HCT116 (cell line): ENCODE results near the gene STK40. TPM values are rescaled to one million over a fixed set of nuclear protein-coding genes. Genes with fewer than 3 reads are reported as not detected.

Source experiments
- ATAC-seq: fragments of 200-7000 bp; cut with Tn5 transposase; 2 replicates; pipeline ENCODE4 v1.9.1; 2020; ENCODE audit warnings: mild to moderate bottlenecking, moderate library complexity
- BruUV-seq: library from RNA; stranded (reverse); fragments of 400-500 nt; replicated peaks from 2 replicates; lab custom pipeline; 2021; lab: Mats Ljungman, UMichigan
- CTCF ChIA-PET: fragments of 300-600 bp; sonication (Branson Sonifier 250); formaldehyde crosslinking; loops from one replicate; lab custom pipeline; 2021; ENCODE audit warnings: antibody characterized with exemption; lab: Charles Lee
- POLR2A ChIA-PET: fragments of 300-600, 350-600 bp; sonication (Branson Sonifier 250); formaldehyde crosslinking; loops from one replicate; lab custom pipeline; 2021; ENCODE audit warnings: antibody characterized with exemption; lab: Charles Lee
- RAD21 ChIA-PET, 2 experiments: fragments of 300-600 bp; sonication (Branson Sonifier 250); formaldehyde crosslinking; loops; one replicate each; lab custom pipeline; 2023; ENCODE audit warnings: low total read pairs in 2 of 2; ENCODE audit not compliant: uncharacterized antibody in 2 of 2, unreplicated experiment in 2 of 2, low non-redundant PET in 1 of 2; lab: Charles Lee
- DNase-seq: peaks from one replicate; pipeline ENCODE4 v3.0.0-alpha.2; 2010; ENCODE audit warnings: low read depth, low spot score
- H2AFZ ChIP-seq: fragments of 200-600 bp; shearing (Covaris generic), sonication (generic); 2 replicates; pipeline ENCODE4 v1.6.1; 2017; ENCODE audit warnings: low read depth, mixed run types, mixed read lengths, antibody characterized with exemption, low read length; ENCODE audit not compliant: poor library complexity, severe bottlenecking
- H3K27ac ChIP-seq: 2 replicates; pipeline ENCODE4 v1.5.1; 2012; ENCODE audit warnings: low read depth, low read length
- H3K27me3 ChIP-seq: fragments of 200-600 bp; sonication (generic); 2 replicates; pipeline ENCODE4 v1.6.1; 2016; ENCODE audit warnings: mixed run types, low read length, mixed read lengths; ENCODE audit not compliant: insufficient read depth
- H3K36me3 ChIP-seq, 2 experiments: fragments of 200-500 bp in 1 of 2; fragments of 200-600 bp in 1 of 2; sonication (Bioruptor generic) in 1 of 2; sonication (generic) in 1 of 2; 2 replicates each; pipeline versions ENCODE4 v1.5.1 to v1.6.1; 2014 to 2016; ENCODE audit warnings: low read length in 2 of 2, inconsistent platforms in 1 of 2, mixed read lengths in 1 of 2, mixed run types in 1 of 2; ENCODE audit not compliant: insufficient read depth in 2 of 2, control insufficient read depth in 1 of 2
- H3K4me1 ChIP-seq, 2 experiments: fragments of 200-600 bp in 1 of 2; sonication (generic) in 1 of 2; 2 replicates each; pipeline versions ENCODE4 v1.5.1 to v1.6.1; 2012 to 2017; ENCODE audit warnings: low read length in 2 of 2, inconsistent platforms in 1 of 2, mild to moderate bottlenecking in 1 of 2, mixed read lengths in 1 of 2, mixed run types in 1 of 2, moderate library complexity in 1 of 2; ENCODE audit not compliant: insufficient read depth in 2 of 2, control insufficient read depth in 1 of 2
- H3K4me2 ChIP-seq: fragments of 200-600 bp; sonication (generic); 2 replicates; pipeline ENCODE4 v1.6.1; 2017; ENCODE audit warnings: mixed run types, low read length, mixed read lengths
- H3K4me3 ChIP-seq, 2 experiments: fragments of 200-600 bp in 1 of 2; sonication (generic) in 1 of 2; replicated peaks in 1 of 2; 2 replicates each; pipeline ENCODE4 v1.5.1; 2011 to 2016; ENCODE audit warnings: low read length in 2 of 2, control low read depth in 1 of 2, low read depth in 1 of 2, mild to moderate bottlenecking in 1 of 2, mixed read lengths in 1 of 2, mixed run types in 1 of 2
- H3K79me2 ChIP-seq: fragments of 200-600 bp; sonication (generic); 2 replicates; pipeline ENCODE4 v1.6.1; 2017; ENCODE audit warnings: mild to moderate bottlenecking, mixed run types, low read length, moderate library complexity, mixed read lengths; ENCODE audit not compliant: insufficient read depth
- H3K9ac ChIP-seq: fragments of 200-600 bp; sonication (generic); 2 replicates; pipeline ENCODE4 v1.6.1; 2016; ENCODE audit warnings: low read length, mixed read lengths
- H3K9me2 ChIP-seq: fragments of 200-600 bp; sonication (generic), shearing (Covaris generic); 2 replicates; pipeline ENCODE4 v1.6.1; 2017; ENCODE audit warnings: mixed run types, mild to moderate bottlenecking, moderate library complexity; ENCODE audit not compliant: insufficient read depth
- H3K9me3 ChIP-seq, 2 experiments: fragments of 200-500 bp in 1 of 2; fragments of 200-600 bp in 1 of 2; sonication (Bioruptor generic) in 1 of 2; sonication (generic) in 1 of 2; 2 replicates each; pipeline ENCODE4 v1.6.1; 2014 to 2017; ENCODE audit warnings: low read length in 2 of 2, mixed read lengths in 2 of 2, inconsistent platforms in 1 of 2, low read depth in 1 of 2, mild to moderate bottlenecking in 1 of 2, mixed run types in 1 of 2, moderate library complexity in 1 of 2; ENCODE audit not compliant: control insufficient read depth in 1 of 2, insufficient read depth in 1 of 2
- H4K20me1 ChIP-seq: fragments of 200-600 bp; sonication (generic), shearing (Covaris generic); 2 replicates; pipeline ENCODE4 v1.6.1; 2017; ENCODE audit warnings: mixed run types, mild to moderate bottlenecking, moderate library complexity; ENCODE audit not compliant: insufficient read depth
- CBX3 ChIP-seq: IDR thresholded peaks from 2 replicates; pipeline ENCODE4 v1.6.1; 2012; ENCODE audit warnings: low read depth
- CEBPB ChIP-seq: IDR thresholded peaks from 2 replicates; pipeline ENCODE4 v1.6.1; 2012; ENCODE audit warnings: low read depth
- EGR1 ChIP-seq: IDR thresholded peaks from 2 replicates; pipeline ENCODE4 v1.6.1; 2012; ENCODE audit warnings: low read depth
- ELF1 ChIP-seq: IDR thresholded peaks from 2 replicates; pipeline ENCODE4 v1.6.1; 2012; ENCODE audit warnings: low read depth, borderline replicate concordance
- MAX ChIP-seq: IDR thresholded peaks from 2 replicates; pipeline ENCODE4 v1.6.1; 2012
- POLR2A ChIP-seq: IDR thresholded peaks from 2 replicates; pipeline ENCODE4 v1.7.0; 2011; ENCODE audit warnings: borderline replicate concordance; ENCODE audit not compliant: insufficient read depth, insufficient read length; ENCODE audit errors: extremely low read depth
- POLR2AphosphoS5 ChIP-seq: IDR thresholded peaks from 2 replicates; pipeline ENCODE4 v1.6.1; 2011; ENCODE audit warnings: mild to moderate bottlenecking, low read depth, low read length, moderate library complexity
- RAD21 ChIP-seq: IDR thresholded peaks from 2 replicates; pipeline ENCODE4 v1.6.1; 2012; ENCODE audit warnings: low read depth, mild to moderate bottlenecking
- SIN3A ChIP-seq: IDR thresholded peaks from 2 replicates; pipeline ENCODE4 v1.6.1; 2012; ENCODE audit warnings: low read depth
- SP1 ChIP-seq: IDR thresholded peaks from 2 replicates; pipeline ENCODE4 v1.6.1; 2012; ENCODE audit warnings: low read depth
- SRF ChIP-seq: IDR thresholded peaks from 2 replicates; pipeline ENCODE4 v1.6.1; 2012; ENCODE audit warnings: low read depth
- YY1 ChIP-seq: IDR thresholded peaks from 2 replicates; pipeline ENCODE4 v1.6.1; 2011; ENCODE audit warnings: low read length, low read depth, moderate library complexity, mild to moderate bottlenecking; ENCODE audit not compliant: insufficient replicate concordance; ENCODE audit errors: extremely low read depth
- ZBTB33 ChIP-seq: IDR thresholded peaks from 2 replicates; pipeline ENCODE4 v1.6.1; 2011; ENCODE audit warnings: mild to moderate bottlenecking, low read length, moderate library complexity; ENCODE audit not compliant: insufficient replicate concordance; ENCODE audit errors: extremely low read depth
- ZFX ChIP-seq: fragments of 450-650 bp; IDR thresholded peaks from 2 replicates; pipeline ENCODE4 v1.6.1; 2017
- intact Hi-C: fragments of 100-400 bp; cut with micrococcal nuclease; formaldehyde crosslinking; loops from 2 replicates; pipeline ENCODE4 v1.10.0; 2022
- total RNA-seq: library from RNA; stranded (reverse); gene quantifications from one replicate; pipeline ENCODE4 v1.2.1, GENCODE V29; 2021; ENCODE audit not compliant: unreplicated experiment
- TF ChIP-seq, protein P1 (sequence below), 3 experiments: fragments of 200-600 bp in 1 of 3; sonication (generic) in 1 of 3; IDR thresholded peaks in 2 of 3; conservative IDR thresholded peaks in 1 of 3; 2 replicates each; pipeline ENCODE4 v1.5.1; 2012 to 2017; ENCODE audit warnings: low read depth in 2 of 3, low read length in 2 of 3, antibody characterized with exemption in 1 of 3, borderline replicate concordance in 1 of 3, control low read depth in 1 of 3, mild to moderate bottlenecking in 1 of 3, mixed read lengths in 1 of 3, mixed run types in 1 of 3, moderate library complexity in 1 of 3; ENCODE audit not compliant: insufficient read depth in 1 of 3
- TF ChIP-seq, protein P2 (sequence below): IDR thresholded peaks from 2 replicates; pipeline ENCODE4 v1.6.1; 2012; ENCODE audit warnings: low read depth

The STK40 gene
- total RNA-seq, 1 experiment from 2014 or later = 33.9 TPM

DNA sequence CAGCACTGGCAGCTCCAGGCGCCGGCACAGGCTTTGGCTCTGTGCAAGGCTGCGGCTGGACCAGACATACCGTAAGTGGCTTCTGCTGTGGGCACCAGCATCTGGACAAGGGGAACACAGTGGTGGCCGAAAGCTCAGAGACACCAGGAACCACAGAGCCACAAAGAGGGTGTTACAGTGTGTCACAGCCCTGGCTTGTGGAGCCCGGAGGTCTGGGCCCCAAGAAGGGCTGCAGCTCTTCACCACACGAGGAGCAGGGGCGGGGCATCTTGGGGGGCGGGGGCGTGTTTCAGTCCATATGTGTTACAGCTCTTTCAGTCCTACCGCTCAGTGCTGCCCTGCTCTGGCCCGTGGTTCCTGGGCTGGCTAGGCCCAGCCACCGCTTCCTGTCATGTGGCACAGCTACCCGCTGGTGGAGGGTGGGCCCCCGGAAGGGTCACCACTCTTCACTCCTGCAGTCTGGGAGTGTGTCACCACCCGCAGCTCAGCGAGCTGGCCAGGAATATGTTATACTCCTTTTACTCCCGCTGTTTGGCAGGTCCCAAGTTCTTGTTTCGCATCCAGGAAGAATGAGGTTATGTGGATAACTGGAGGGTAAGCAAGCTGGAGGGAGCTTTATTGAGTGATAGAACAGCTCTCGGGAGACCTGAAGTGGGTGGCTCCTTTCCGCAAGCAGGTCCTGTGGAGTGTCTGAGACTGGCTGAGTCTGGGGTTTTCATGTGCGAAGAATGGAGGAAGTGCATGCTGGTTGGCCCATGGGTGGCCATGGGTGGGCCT lies 15.3 kb upstream of the STK40 start:
- peak; percentile 75; the same call in 1 of the 2 replicates for TF ChIP-seq CBX3
- peak; percentile 97 for TF ChIP-seq POLR2AphosphoS5
- 0 out of 2 replicates have a peak, but pooled peaks have one; percentile 14 for TF ChIP-seq RAD21
- peak; percentile 90 for TF ChIP-seq MAX
- TF ChIP-seq SRF = no peak
- TF ChIP-seq ELF1 = peak; percentile 46; the same call in 1 of the 2 replicates
- peak; percentile 60 for TF ChIP-seq ZBTB33
- TF ChIP-seq POLR2A = peak; percentile 98
- TF ChIP-seq ZFX = peak; percentile 66
- TF ChIP-seq SIN3A = peak; percentile 85
- TF ChIP-seq YY1 = peak; percentile 61
- TF ChIP-seq, protein P1, sequence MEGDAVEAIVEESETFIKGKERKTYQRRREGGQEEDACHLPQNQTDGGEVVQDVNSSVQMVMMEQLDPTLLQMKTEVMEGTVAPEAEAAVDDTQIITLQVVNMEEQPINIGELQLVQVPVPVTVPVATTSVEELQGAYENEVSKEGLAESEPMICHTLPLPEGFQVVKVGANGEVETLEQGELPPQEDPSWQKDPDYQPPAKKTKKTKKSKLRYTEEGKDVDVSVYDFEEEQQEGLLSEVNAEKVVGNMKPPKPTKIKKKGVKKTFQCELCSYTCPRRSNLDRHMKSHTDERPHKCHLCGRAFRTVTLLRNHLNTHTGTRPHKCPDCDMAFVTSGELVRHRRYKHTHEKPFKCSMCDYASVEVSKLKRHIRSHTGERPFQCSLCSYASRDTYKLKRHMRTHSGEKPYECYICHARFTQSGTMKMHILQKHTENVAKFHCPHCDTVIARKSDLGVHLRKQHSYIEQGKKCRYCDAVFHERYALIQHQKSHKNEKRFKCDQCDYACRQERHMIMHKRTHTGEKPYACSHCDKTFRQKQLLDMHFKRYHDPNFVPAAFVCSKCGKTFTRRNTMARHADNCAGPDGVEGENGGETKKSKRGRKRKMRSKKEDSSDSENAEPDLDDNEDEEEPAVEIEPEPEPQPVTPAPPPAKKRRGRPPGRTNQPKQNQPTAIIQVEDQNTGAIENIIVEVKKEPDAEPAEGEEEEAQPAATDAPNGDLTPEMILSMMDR (IDR thresholded peaks at IDR 0.05 in 2 of 3, conservative IDR thresholded peaks at IDR 0.05 in 1 of 3; ENCODE audit: borderline replicate concordance in 1 of 3, insufficient read depth in 1 of 3, low read depth in 2 of 3, low read length in 2 of 3) = no peak
- TF ChIP-seq CEBPB = no peak
- TF ChIP-seq SP1 = peak; percentile 68
- TF ChIP-seq, protein P2, sequence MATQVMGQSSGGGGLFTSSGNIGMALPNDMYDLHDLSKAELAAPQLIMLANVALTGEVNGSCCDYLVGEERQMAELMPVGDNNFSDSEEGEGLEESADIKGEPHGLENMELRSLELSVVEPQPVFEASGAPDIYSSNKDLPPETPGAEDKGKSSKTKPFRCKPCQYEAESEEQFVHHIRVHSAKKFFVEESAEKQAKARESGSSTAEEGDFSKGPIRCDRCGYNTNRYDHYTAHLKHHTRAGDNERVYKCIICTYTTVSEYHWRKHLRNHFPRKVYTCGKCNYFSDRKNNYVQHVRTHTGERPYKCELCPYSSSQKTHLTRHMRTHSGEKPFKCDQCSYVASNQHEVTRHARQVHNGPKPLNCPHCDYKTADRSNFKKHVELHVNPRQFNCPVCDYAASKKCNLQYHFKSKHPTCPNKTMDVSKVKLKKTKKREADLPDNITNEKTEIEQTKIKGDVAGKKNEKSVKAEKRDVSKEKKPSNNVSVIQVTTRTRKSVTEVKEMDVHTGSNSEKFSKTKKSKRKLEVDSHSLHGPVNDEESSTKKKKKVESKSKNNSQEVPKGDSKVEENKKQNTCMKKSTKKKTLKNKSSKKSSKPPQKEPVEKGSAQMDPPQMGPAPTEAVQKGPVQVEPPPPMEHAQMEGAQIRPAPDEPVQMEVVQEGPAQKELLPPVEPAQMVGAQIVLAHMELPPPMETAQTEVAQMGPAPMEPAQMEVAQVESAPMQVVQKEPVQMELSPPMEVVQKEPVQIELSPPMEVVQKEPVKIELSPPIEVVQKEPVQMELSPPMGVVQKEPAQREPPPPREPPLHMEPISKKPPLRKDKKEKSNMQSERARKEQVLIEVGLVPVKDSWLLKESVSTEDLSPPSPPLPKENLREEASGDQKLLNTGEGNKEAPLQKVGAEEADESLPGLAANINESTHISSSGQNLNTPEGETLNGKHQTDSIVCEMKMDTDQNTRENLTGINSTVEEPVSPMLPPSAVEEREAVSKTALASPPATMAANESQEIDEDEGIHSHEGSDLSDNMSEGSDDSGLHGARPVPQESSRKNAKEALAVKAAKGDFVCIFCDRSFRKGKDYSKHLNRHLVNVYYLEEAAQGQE = no peak
- peak; percentile 81 for TF ChIP-seq EGR1
- TF ChIP-seq, all 23 proteins: peak for 12
- peak overlapping the region; percentile 38 for H2AFZ ChIP-seq
- H3K4me3 ChIP-seq = peak overlapping the region; percentile 78 to 79
- ChIA-PET RAD21 (interaction anchor here (0.6 to 1.0 kb wide), 2 partner anchors 59 to 189 kb away, joined by 3 to 4 read pairs; no protein-coding TSS in a partner anchor), CTCF (interaction anchor here (0.6 to 2.3 kb wide), 6 partner anchors 12 to 170 kb away, joined by 3 to 7 read pairs (median 4); partner anchors contain the start of gene STK40), POLR2A (interaction anchor here (0.8 to 7.4 kb wide), 19 partner anchors 8 to 497 kb away, joined by 3 to 219 read pairs (median 4); partner anchors contain the start of genes EVA1B, MRPS15, OSCP1 and STK40)
- no TSS peak for BruUV-seq
- peak overlapping the region; percentile 96 for H3K4me2 ChIP-seq
- no peaks in the 10 kb centered on the region for H4K20me1 ChIP-seq
- intact Hi-C loops = loop anchor here (1.0 kb wide), 1 partner anchor 15 kb away; no protein-coding TSS in a partner anchor
- peak; percentile 82 for ATAC-seq
- no peaks in the 10 kb centered on the region for H3K9me2 ChIP-seq
- H3K27me3 ChIP-seq = no peaks in the 10 kb centered on the region
- H3K79me2 ChIP-seq = peaks cover 15% of the 10 kb centered on the region
- peak overlapping the region; percentile 74 for H3K27ac ChIP-seq
- H3K9ac ChIP-seq = peak overlapping the region; percentile 83
- no peaks in the 10 kb centered on the region for H3K9me3 ChIP-seq
- DNase-seq = peak; percentile 95
- H3K36me3 ChIP-seq = no peaks in the 10 kb centered on the region
- H3K4me1 ChIP-seq = peaks cover 23 to 36% of the 10 kb centered on the region in 2 experiments
